Right kidney (tissue), 1 donor: ENCODE data around the gene PYGO2.

ENCODE experiments used
- DNase-seq: peaks from one replicate; pipeline ENCODE4 v3.0.0-alpha.2; 2016

Gene PYGO2

DNA sequence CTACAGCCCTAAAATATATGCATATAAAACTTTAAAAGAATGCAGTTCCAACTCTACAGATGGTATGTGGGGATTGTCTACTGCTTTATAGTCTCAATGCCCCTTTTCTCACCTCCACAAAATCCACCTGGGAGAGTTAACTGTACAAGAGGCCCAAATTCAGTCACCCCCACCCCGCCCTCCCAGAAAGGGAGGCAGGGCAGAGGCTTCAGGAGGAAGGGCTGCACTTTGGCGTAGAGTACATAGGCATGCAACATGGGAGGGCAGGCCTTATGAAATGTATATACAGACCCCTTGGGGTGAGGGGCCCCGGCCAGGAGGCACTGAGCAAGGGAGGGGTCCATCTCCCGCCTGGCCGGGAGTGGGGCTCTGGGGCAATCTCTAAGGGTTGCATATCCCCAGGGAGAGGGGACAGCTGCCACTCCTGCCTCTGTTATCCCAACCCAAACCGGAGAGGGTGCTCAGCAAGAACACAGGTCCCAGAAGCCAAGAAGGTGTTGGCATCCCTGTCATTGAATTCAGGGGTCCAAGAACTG, 1.3 kb upstream of the PYGO2 start:
- DNase-seq: no peak

- DNase-seq: no peak
Observed at GRCh38 chr1:154962156-154962749, 671 bp upstream of the PYGO2 start.

DNA sequence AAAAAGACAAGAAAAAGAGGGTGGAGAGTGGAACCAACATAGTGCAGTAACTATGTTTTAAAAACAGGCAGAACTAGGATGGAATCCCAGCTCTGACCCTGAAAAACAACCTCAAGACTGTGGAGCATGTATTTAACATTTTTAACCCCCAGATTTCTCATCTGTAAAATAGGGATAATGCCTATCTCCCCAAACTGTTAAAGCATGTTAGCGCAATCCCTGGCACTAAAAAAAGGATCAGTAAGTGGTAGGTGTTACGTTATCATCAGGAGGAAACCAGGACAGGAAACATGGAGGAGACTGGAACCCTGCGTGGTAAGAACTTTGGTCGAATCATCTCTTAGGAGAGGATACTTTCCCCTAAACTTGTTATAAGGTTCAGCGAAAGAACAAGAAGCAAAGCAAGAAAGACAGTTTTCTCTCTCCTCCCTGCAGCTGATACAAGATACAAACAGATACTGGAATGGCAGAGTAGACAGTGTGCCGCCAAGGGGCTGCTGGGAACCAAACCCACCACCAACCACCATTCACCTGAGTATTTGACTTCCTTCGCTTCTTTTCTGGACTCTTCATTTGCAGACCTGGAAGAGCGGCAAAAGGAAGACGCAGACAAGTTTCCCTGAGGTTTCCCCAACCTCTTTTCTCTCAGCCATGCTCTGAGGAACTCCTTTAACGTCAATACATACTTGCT, 991 bp downstream of the PYGO2 start:
- no peak for DNase-seq

DNA sequence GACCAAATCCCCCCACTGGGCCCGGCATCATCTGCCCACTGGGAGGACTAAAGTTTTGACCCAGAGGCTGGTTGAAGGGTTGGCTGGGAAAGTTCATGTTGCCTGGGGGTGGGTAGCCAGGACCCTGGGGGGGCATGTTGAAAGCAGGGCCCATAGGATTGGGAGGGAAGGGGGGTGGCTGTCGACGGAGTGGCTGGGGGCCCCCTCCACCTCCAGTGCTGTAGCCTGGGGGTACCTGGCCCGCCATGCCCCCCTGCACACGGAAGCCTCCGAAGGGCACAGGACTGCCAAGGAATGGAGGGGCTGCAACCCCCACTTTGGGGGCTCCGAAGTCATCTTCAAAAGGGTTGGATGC, 2.2 kb downstream of the PYGO2 start:
- no peak for DNase-seq

- DNase-seq: no peak
Observed at GRCh38 chr1:154958681-154959425, 2.7 kb downstream of the PYGO2 start.

- no peak for DNase-seq
Observed at GRCh38 chr1:154958036-154958435, 3.5 kb downstream of the PYGO2 start.

DNA sequence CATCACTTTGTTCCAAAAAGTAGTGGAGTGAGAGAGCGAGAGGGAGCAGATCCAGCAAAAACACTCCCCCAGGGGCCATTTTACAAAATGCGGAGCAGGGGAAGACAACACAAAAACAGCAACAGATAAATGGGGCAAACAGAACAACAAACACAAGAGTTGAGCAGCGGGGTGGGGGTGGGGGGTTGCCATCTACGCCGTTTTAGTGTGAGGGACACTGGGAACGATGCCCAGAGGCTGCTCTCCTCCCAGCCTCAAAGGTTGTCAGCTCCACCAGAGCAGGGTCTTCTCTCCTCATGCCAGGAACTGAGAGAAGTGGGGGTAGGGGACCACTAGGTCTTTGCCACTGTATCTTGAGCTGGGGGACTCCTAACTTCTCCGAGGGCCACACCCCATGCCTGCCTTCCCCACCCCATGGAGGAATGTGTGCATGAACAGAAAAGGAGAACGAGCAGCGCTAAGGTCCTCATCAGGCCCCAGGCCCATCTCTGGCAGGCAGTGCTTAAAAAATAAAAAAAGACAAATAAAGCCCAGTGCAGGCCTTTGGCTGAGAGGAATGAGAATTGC, 4.4 kb downstream of the PYGO2 start:
- DNase-seq: no peak

- no peak for DNase-seq
Observed at GRCh38 chr1:154956544-154956941, 5.0 kb downstream of the PYGO2 start.

- peak; percentile 89 for DNase-seq
Observed at GRCh38 chr1:154955718-154956543, 5.7 kb downstream of the PYGO2 start, which contains the start of gene PBXIP1. Gene PBXIP1, minus strand, starts transcription at chr1:154956099. Its CDS starts 2,378 bp downstream, at chr1:154953721.

GRCh38 chr1:154955039-154955717, 6.4 kb downstream of the PYGO2 start:
- DNase-seq: no peak

GRCh38 chr1:154954541-154954940, 7.0 kb downstream of the PYGO2 start:
- DNase-seq: no peak

GRCh38 chr1:154953611-154954038, 8.0 kb downstream of the PYGO2 start:
- no peak for DNase-seq

DNA sequence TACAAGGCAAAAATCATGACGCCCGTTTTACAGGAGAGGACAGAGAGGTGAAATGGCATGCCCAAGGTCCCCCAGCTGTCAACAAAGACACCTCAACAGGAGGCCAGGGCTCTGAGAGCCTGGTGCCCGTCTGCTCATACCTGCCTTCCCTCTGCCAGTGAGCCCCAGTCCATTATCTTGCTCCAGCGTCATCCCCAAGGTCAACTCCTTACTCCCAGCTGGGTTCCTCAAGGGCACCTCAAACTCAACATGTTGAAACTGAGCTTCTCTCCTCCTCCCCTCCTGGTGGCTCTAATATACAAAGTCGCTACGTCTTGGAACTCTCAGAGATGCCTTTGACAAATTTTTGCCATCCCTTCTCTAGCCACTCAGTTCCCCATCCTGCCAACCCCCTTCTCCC, 8.9 kb downstream of the PYGO2 start:
- no peak for DNase-seq

GRCh38 chr1:154951901-154952657, 9.5 kb downstream of the PYGO2 start:
- DNase-seq: no peak

DNA sequence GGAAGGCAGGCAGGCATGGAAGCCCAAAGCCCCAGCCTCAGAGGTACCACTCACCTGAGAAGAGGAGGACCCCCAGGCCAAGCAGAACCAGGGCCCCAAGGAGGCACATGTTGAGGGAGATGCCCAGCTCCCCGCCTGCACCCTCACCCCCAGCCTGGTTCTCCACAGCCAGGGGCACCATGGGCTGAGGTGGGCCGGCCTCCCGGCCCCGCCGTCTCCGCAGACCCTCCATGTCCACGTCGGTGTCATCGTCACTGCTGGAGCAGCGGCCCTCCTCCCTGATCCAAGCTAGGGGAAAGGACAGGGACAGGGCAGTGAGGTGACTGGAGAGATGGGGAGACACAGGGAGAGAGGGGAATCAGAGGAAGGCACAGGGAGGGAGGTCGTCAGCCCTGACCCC, 13.5 kb downstream of the PYGO2 start:
- DNase-seq: no peak

GRCh38 chr1:154945962-154946850, 15.4 kb downstream of the PYGO2 start:
- DNase-seq: no peak

DNA sequence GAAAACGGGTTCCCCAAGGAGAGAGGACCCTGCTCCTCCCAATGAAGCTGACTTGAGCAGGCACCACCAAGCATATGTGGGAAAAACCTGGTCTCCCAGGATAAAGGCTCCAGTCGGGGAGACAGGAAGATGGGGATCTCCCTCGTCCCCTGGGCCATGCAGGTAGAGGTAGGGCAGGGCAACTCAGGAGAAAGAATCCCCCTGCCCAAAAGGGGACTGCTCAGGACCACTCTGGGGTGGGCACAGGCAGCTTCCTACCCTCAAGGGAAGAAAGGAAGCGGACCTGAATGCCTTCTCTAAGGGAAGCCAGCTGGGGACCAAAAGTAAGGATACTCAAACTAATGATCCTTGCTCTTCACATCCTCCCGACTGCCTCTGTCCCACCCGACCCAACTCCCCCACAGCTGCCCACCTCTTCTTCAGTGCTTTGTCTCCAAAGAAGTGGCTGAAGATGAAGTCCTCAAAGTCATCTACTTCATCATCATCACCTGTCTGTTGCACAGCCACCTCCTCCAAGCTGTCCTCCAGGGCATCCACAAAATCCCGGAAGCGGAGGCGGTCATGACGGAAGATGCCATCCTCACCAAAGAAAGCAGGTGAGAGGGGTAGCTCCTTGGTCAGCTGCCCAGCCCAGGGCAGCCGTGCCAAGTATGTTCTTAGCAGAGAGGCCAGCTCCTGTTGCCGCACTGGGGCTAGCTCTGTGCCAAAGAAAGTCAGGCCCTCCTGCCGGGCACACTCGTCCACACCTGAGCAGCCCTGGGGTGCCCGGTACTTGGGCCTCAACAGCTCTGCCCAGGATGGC, 16.2 kb downstream of the PYGO2 start:
- no peak for DNase-seq

- no peak for DNase-seq
Observed at GRCh38 chr1:154944401-154945159, 17.0 kb downstream of the PYGO2 start.
